T-helper 2 cell (primary cell): Measurements from ENCODE around the gene PRR14.

Source experiments
- DNase-seq, 5 experiments: peaks; one replicate each; pipeline versions ENCODE4 v3.0.0 to v3.0.0-alpha.2; 2012 to 2022
- total RNA-seq, 2 donors: gene quantifications; one replicate each; lab custom pipeline; 2026; lab: John Stamatoyannopoulos, UW

Gene PRR14
- 34.3 to 37.9 reads per million in 2 donors for total RNA-seq

- DNase-seq: peak; percentile 91 to 100 (median 98)
These were observed at the start of gene PRR14 for GRCh38 chr16:30650369-30651123. Gene PRR14 (plus strand): TSS chr16:30650960. CDS start chr16:30651646, 686 bp downstream.

- DNase-seq: no peak
These were observed 48.8 kb upstream of the PRR14 start for GRCh38 chr16:30601966-30602365.

GRCh38 chr16:30602616-30603277, 48.0 kb upstream of the PRR14 start:
- DNase-seq: no peak

- no peak for DNase-seq
These were observed 46.8 kb upstream of the PRR14 start for GRCh38 chr16:30603945-30604315.

GRCh38 chr16:30604316-30604947, 46.3 kb upstream of the PRR14 start:
- DNase-seq: no peak

GRCh38 chr16:30605158-30605557, 45.6 kb upstream of the PRR14 start:
- DNase-seq: no peak

- no peak for DNase-seq
These were observed 44.8 kb upstream of the PRR14 start for GRCh38 chr16:30606004-30606403.

- peak in 3 of 5 experiments; percentile 14 to 57 (median 15) for DNase-seq
These were observed 41.5 kb upstream of the PRR14 start for GRCh38 chr16:30609002-30609925.

- peak; percentile 76 to 96 (median 91) for DNase-seq
These were observed 40.6 kb upstream of the PRR14 start, which contains the start of gene ZNF689 for GRCh38 chr16:30609926-30610839. Gene ZNF689 (minus strand): TSS chr16:30610389. CDS start chr16:30610041, 348 bp downstream.

- DNase-seq: peak; percentile 33 to 88 (median 62)
These were observed 35.2 kb upstream of the PRR14 start for GRCh38 chr16:30615358-30616091.

- DNase-seq: no peak
These were observed 31.6 kb upstream of the PRR14 start for GRCh38 chr16:30619202-30619601.

- DNase-seq: no peak
These were observed 31.1 kb upstream of the PRR14 start for GRCh38 chr16:30619638-30620037.

GRCh38 chr16:30620169-30620568, 30.6 kb upstream of the PRR14 start:
- DNase-seq: no peak

GRCh38 chr16:30621765-30622164, 29.0 kb upstream of the PRR14 start:
- DNase-seq: no peak

- no peak for DNase-seq
These were observed 28.2 kb upstream of the PRR14 start for GRCh38 chr16:30622455-30623032.

- DNase-seq: no peak
These were observed 27.1 kb upstream of the PRR14 start for GRCh38 chr16:30623536-30624283.

- DNase-seq: no peak
These were observed 24.5 kb upstream of the PRR14 start for GRCh38 chr16:30626236-30626635.

GRCh38 chr16:30628628-30629540, 21.9 kb upstream of the PRR14 start:
- peak; percentile 59 to 88 (median 78) for DNase-seq
